ENCODE data around the gene CEBPG.
A peak's percentile ranks its signal among the peaks of the same experiment; 100 is the strongest.

The CEBPG gene

GRCh38 chr19:33395561-33396550 lies 22.3 kb downstream of the CEBPG start:
- no peak for DNase-seq

- peak; percentile 79 for DNase-seq
Measured at GRCh38 chr19:33396701-33397535, 23.4 kb downstream of the CEBPG start.

GRCh38 chr19:33397536-33398360 lies 24.2 kb downstream of the CEBPG start:
- peak; percentile 15 for DNase-seq

GRCh38 chr19:33398361-33399060 lies 25.0 kb downstream of the CEBPG start:
- DNase-seq, result no peak

- DNase-seq, result no peak
Measured at GRCh38 chr19:33399081-33399744, 25.7 kb downstream of the CEBPG start.

- DNase-seq, result no peak
Measured at GRCh38 chr19:33399745-33400681, 26.5 kb downstream of the CEBPG start.

GRCh38 chr19:33400856-33401682 lies 27.6 kb downstream of the CEBPG start:
- no peak for DNase-seq

GRCh38 chr19:33401683-33402420 lies 28.3 kb downstream of the CEBPG start:
- no peak for DNase-seq

- no peak for DNase-seq
Measured at GRCh38 chr19:33402421-33403220, 29.1 kb downstream of the CEBPG start.

GRCh38 chr19:33403221-33403972 lies 29.9 kb downstream of the CEBPG start:
- DNase-seq, result no peak

GRCh38 chr19:33403973-33404304 lies 30.4 kb downstream of the CEBPG start:
- peak; percentile 23 for DNase-seq

GRCh38 chr19:33404506-33405253 lies 31.2 kb downstream of the CEBPG start:
- no peak for DNase-seq

GRCh38 chr19:33405254-33405552 lies 31.7 kb downstream of the CEBPG start:
- DNase-seq, result no peak

- no peak for DNase-seq
Measured at GRCh38 chr19:33405553-33406461, 32.3 kb downstream of the CEBPG start.

GRCh38 chr19:33406521-33407139 lies 33.1 kb downstream of the CEBPG start:
- peak; percentile 56 for DNase-seq

Measured in fibroblast of skin of back (primary cell).